ENCODE measurements around the gene TUBB4A.

The TUBB4A gene

GRCh38 chr19:6465663-6466062 lies 36.4 kb downstream of the TUBB4A start:
- DNase-seq: no peak

- DNase-seq: no peak
Observed at GRCh38 chr19:6465006-6465405, 37.1 kb downstream of the TUBB4A start.

GRCh38 chr19:6464070-6464873 lies 37.8 kb downstream of the TUBB4A start, which contains the start of gene CRB3:
Gene CRB3, plus strand, starts transcription at chr19:6464271. Its CDS starts 431 bp downstream, at chr19:6464702.
- peak; percentile 22 for DNase-seq

- peak; percentile 91 for DNase-seq
Observed at GRCh38 chr19:6460099-6460884, 41.8 kb downstream of the TUBB4A start.

- DNase-seq: no peak
Observed at GRCh38 chr19:6459262-6460098, 42.6 kb downstream of the TUBB4A start, which contains the start of gene SLC25A23. Gene SLC25A23, minus strand, starts transcription at chr19:6459792. Its CDS starts 164 bp downstream, at chr19:6459628.

- DNase-seq: no peak
Observed at GRCh38 chr19:6458695-6459261, 43.3 kb downstream of the TUBB4A start.

- DNase-seq: no peak
Observed at GRCh38 chr19:6457958-6458694, 44.0 kb downstream of the TUBB4A start.

GRCh38 chr19:6455924-6456323 lies 46.2 kb downstream of the TUBB4A start:
- DNase-seq: no peak

GRCh38 chr19:6453951-6454565 lies 48.1 kb downstream of the TUBB4A start:
- no peak for DNase-seq

GRCh38 chr19:6452899-6453298 lies 49.2 kb downstream of the TUBB4A start:
- no peak for DNase-seq

- no peak for DNase-seq
Observed at GRCh38 chr19:6452223-6452614, 49.9 kb downstream of the TUBB4A start.

- DNase-seq: no peak
Observed at GRCh38 chr19:6451583-6452222, 50.4 kb downstream of the TUBB4A start.

GRCh38 chr19:6450166-6450565 lies 51.9 kb downstream of the TUBB4A start:
- DNase-seq: no peak

GRCh38 chr19:6448045-6448444 lies 54.1 kb downstream of the TUBB4A start:
- no peak for DNase-seq

GRCh38 chr19:6446452-6446851 lies 55.7 kb downstream of the TUBB4A start:
- no peak for DNase-seq
